Activated naive CD8-positive, alpha-beta T cell (primary cell): ENCODE results near the gene ZNF512.
A peak's percentile ranks its signal among the peaks of the same experiment; 100 is the strongest.

Experiments used
- H3K27ac Mint-ChIP-seq: one replicate; pipeline ENCODE4 v1.8.0; 2021; ENCODE audit warnings: mixed read lengths
- H3K27me3 Mint-ChIP-seq: one replicate; pipeline ENCODE4 v1.8.0; 2021; ENCODE audit warnings: mixed read lengths
- H3K36me3 Mint-ChIP-seq: one replicate; pipeline ENCODE4 v1.8.0; 2021; ENCODE audit warnings: mixed read lengths
- H3K4me1 Mint-ChIP-seq: one replicate; pipeline ENCODE4 v1.8.0; 2021; ENCODE audit warnings: low read depth, mixed read lengths
- H3K4me3 Mint-ChIP-seq: one replicate; pipeline ENCODE4 v1.8.0; 2021; ENCODE audit warnings: mild to moderate bottlenecking, mixed read lengths
- H3K9me3 Mint-ChIP-seq: one replicate; pipeline ENCODE4 v1.8.0; 2021; ENCODE audit warnings: low read depth, mixed read lengths

Gene ZNF512

DNA sequence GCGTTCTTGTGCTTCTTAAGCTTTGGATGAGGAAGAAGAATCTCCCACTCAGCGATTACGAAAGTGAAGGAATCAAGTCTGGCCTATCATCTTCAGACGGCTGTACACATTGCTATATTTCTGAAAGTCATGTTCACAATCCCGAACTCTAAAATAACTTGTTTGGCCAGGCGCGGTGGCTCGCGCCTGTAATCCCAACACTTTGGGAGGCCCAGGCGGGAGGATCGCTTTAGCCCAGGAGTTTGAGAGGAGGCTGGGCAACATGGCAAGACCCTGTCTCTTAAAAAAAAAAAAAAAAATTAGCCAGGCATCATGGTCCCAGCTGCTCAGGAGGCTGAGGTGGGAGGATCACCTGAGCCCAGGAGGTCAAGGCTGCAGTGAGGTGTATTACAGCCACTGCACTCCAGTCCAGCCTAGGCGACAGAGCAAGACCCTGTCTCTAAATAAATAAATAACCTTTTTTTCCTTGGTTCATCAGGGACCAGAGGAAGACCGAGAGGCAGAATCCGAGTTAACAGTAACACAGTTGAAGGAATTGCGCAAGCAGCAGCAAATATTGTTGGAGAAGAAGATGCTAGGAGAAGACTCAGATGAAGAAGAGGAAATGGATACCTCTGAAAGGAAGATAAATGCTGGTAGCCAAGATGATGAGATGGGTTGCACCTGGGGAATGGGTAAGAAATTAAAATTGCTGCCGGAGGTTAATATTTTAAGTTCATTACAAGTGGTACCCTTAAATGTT lies 82.0 kb downstream of the ZNF512 start:
- no peaks in the 10 kb centered on the region for H3K9me3 Mint-ChIP-seq
- peak overlapping the region; percentile 100 for H3K27ac Mint-ChIP-seq
- peaks cover 43% of the 10 kb centered on the region for H3K4me1 Mint-ChIP-seq
- no peaks in the 10 kb centered on the region for H3K27me3 Mint-ChIP-seq
- peaks cover 10% of the 10 kb centered on the region for H3K36me3 Mint-ChIP-seq
- peak overlapping the region; percentile 99 for H3K4me3 Mint-ChIP-seq

DNA sequence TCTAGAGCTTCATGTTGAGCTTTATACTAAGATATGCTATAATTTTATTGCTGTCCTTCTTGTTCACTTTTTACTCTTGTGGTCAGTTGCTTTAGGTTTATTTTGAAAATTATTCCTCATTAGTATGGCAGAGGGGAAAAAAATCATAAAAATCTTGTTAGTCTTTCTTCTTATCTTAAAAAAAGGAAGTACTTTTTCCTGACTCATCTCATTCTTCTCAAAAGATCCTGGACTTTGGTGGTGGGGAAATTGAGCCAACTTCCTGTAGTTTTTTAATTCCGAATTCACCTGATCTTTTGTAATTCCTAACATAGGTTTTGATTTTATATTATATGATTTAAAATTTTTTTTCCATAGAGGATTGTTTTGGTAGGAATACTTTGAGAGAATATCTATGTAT lies 84.6 kb downstream of the ZNF512 start:
- Mint-ChIP-seq H3K9me3 (no peaks in the 10 kb centered on the region), H3K36me3 (peaks cover 10% of the 10 kb centered on the region), H3K4me1 (peaks cover 36% of the 10 kb centered on the region), H3K4me3 (no peak overlapping the region), H3K27me3 (no peaks in the 10 kb centered on the region), H3K27ac (no peak overlapping the region)

DNA sequence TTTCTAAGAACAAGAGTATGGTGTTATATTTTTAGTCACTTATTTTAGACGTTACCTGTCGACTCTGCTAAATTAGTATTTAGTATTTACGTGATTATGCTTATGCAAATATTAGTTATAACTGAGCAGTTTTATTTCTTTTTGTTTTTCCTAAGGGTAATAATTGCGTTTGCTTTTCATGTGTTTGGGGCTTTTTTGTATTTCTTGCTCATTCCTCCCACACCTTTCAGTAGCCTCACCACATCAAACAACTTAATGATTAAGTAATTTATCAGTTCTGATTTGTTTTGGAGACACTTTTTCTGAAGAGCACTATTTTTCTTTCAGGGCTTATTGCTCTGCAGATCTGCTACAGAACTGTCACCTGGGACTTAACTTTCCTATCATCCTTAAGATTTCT lies 88.4 kb downstream of the ZNF512 start:
- Mint-ChIP-seq H3K36me3 (peaks cover 13% of the 10 kb centered on the region), H3K4me1 (peaks cover 20% of the 10 kb centered on the region), H3K27ac (peak overlapping the region; percentile 54), H3K9me3 (no peaks in the 10 kb centered on the region), H3K27me3 (no peaks in the 10 kb centered on the region), H3K4me3 (no peak overlapping the region)
